GM12891 (cell line): ENCODE data around the gene LILRB5.
A peak's percentile ranks its signal among the peaks of the same experiment; 100 is the strongest.
"Not testable (repeated sequence)": the region's sequence is repeated elsewhere in the genome, so short reads cannot be mapped to it uniquely, and the experiment has no call there.

Experiments used
- DNase-seq: peaks from one replicate; pipeline ENCODE4 v3.0.0; 2011; ENCODE audit warnings: low spot score; ENCODE audit not compliant: insufficient read length
- FAIRE-seq: peaks from 2 replicates; lab custom pipeline; 2011; peaks lifted over from hg19 to GRCh38; lab: Jason Lieb, UNC
- PAX5 ChIP-seq: IDR thresholded peaks from 2 replicates; pipeline ENCODE4 v1.6.1; 2011; ENCODE audit warnings: low read length, moderate library complexity, mild to moderate bottlenecking; ENCODE audit not compliant: insufficient read depth, severe bottlenecking
- POLR2A ChIP-seq: IDR thresholded peaks from 2 replicates; pipeline ENCODE4 v1.6.1; 2011; ENCODE audit warnings: low read depth, low read length, control low read depth
- POLR2AphosphoS5 ChIP-seq: IDR thresholded peaks from 2 replicates; pipeline ENCODE4 v1.6.1; 2011; ENCODE audit warnings: low read depth, low read length, control low read depth
- POU2F2 ChIP-seq: IDR thresholded peaks from 2 replicates; pipeline ENCODE4 v1.6.1; 2011; ENCODE audit warnings: low read depth, mild to moderate bottlenecking, control low read depth, low read length, moderate library complexity
- SPI1 ChIP-seq: IDR thresholded peaks from 2 replicates; pipeline ENCODE4 v1.6.1; 2011; ENCODE audit warnings: low read depth, low read length, control low read depth
- TAF1 ChIP-seq: IDR thresholded peaks from 2 replicates; pipeline ENCODE4 v1.6.1; 2011; ENCODE audit warnings: low read depth, low read length, control low read depth

The LILRB5 gene

DNA sequence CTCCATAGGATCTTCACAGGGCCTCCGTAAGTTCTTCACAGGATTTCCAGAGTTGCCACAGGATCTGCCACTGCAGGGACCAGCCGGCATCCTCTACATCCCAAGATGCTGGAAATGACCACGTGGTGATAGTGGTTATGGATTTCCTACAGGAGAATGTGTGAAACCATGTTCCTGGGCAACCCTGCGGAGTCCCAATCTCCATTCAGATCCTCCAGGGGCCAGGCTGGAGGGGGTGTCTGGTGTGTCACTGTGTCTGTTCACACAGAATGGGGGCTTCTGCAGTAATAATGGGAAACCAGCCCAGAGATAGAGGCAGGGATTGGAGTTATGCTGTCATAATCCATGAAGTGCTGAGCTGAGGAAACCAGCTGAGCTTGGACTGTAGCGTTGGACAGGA lies 23.1 kb downstream of the LILRB5 start:
- DNase-seq: no peak
- TF ChIP-seq POLR2A (no peak), TAF1 (no peak), POU2F2 (no peak), SPI1 (no peak), POLR2AphosphoS5 (no peak), PAX5 (no peak)
- no peak for FAIRE-seq

DNA sequence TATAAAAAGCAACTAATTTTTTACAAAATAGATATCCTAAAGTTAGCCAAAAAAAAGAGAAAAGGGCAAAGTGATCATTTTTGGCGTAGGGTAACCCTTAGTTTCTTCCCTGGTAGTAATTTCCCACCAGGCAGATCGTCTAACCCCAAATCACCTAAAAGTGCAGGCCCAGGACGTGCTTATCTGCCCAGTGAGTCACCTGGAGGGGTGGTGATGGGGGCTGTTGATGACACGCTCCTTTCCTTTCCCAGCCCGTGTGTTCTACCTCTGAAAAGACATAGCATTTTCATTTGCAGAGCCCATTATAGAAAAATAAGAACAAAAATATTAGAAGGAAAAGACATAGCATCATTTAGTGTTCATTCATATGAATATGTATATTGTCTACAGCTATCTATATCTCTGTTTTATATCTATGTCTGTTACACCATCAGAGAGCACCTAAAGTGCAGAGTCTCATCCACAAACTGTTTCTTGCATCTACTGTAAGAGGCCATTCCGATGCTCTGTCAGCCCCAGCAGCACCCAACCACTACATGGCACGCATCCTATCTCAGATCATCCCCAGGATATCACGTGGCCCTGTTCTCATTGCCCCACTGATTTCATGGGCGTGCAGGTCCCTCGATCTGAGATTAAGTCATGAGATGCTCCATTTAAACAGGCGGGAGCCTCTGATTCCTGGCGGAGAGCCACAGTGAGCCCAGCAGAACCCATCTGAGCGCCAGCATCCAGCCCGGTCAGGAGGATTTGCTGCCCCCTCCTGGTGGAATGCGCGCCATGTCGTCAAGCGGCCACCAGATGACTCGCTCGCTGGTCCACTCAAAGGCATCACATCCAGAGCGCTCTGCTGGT lies 25.8 kb downstream of the LILRB5 start:
- FAIRE-seq (peak; percentile 92), DNase-seq (peak; percentile 75)
- TF ChIP-seq POU2F2: no peak
- TF ChIP-seq POLR2A: no peak
- no peak for TF ChIP-seq POLR2AphosphoS5
- TF ChIP-seq SPI1: no peak
- TF ChIP-seq TAF1: no peak
- TF ChIP-seq PAX5: no peak

DNA sequence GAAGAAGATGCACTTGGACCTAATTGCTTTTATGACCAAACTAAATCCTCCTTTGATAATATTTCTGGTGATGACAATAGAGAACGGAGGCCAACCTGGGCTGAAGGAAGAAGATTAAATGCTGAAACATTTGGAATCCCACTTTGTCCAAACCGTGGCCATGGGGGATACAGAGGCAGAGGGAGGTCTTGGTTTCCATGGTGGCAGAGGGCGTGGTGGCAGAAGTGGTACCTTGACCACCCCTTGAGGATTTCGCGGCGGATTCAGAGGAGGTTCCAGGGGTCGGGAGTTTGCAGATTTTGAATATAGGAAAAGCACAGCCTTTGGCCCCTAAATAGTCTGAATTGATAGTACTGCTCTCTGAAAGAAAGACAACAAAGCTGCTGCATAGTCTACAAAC lies 27.0 kb downstream of the LILRB5 start:
- DNase-seq (no peak), FAIRE-seq (no peak)
- TF ChIP-seq PAX5 (no peak), SPI1 (no peak), POLR2AphosphoS5 (no peak), POU2F2 (no peak), TAF1 (no peak), POLR2A (no peak)

DNA sequence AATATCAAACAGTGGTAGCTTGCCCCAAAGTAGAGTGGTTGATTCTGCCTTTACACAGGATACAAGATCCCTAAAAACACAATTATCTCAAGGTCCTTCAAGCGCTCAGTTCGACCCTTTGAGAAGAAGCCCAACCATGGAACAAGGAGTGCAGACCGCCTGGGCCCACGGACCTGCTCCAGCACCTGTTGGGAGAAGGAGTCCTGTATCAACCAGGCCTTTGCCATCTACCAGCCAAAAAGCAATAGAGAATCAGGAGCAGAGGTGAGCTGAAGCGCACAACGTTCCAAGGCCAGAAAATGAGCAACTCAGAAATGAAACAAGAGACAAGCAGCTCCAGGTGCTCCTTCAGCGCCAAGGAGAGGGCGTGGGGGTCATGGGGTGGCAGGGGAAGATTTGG lies 27.9 kb downstream of the LILRB5 start:
- no peak for DNase-seq
- TF ChIP-seq POU2F2: no peak
- no peak for TF ChIP-seq POLR2A
- no peak for TF ChIP-seq PAX5
- no peak for TF ChIP-seq SPI1
- no peak for TF ChIP-seq POLR2AphosphoS5
- TF ChIP-seq TAF1: no peak
- no peak for FAIRE-seq

DNA sequence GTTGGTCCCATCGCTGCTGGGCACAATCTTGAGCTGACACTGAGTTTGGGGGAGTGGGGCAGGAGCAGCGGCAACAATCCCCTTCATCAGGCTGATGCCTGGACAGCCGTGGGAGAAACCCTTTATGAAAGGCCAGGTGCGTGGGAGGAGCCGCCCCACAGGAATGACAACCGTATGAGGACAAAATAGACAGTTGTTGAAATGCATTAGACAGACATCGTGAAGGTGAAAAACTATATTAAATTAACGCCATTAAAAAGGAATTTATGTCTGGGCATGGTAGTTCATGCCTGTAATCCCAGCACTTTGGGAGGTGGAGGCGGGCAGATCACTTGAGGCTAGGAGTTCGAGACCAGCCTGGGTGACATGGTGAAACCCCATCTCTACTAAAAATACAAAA lies 32.5 kb downstream of the LILRB5 start:
- FAIRE-seq, DNase-seq: not testable (repeated sequence)

DNA sequence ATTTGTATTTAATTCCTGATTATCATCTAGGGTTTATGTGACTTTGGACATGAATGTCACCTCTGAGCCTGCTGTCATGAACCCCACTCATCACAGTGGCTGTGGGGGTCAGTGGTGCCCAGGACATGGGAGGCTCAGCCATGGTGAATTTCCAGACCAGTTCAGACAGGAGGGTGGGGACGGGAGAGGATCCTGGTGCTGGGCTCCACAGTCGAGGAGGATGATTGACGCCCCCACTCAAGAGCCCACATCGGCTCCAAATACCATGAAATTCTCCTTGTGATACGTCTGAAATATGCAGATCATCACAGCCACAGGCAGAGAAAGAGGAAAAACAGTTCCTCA lies 33.2 kb downstream of the LILRB5 start:
- DNase-seq, FAIRE-seq: not testable (repeated sequence)

DNA sequence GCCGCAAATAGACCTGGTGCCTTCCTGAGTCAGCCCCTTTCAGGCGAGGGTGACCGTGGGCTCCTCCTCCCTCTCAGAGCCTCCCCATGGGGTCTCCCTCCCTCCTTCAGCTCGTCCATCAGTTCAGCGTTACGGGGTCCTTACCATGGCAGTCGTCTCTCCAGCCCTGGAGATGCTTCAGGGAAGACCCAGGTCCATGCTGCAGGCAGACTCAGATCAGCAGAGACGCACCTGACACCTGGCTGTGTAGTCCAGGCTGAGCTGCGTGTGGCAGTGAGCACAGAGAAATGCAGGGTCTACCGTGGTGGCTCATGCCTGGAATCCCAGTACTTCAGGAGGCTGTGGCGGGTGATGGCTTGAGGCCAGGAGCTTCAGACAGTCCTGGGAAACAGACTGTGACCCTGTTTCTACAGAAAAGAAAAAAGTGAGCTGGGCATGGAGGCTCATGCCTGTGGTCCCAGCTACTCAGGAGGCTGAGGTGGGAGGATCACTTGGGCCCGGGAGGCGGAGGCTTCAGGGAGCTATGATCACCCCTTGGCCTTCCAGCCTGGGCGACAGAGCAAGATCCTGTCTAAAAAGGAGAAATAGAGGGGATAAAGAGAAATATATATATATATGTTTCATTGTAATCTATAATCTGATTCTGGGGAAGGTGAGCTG lies 33.7 kb downstream of the LILRB5 start:
- not testable (repeated sequence) for FAIRE-seq, DNase-seq

DNA sequence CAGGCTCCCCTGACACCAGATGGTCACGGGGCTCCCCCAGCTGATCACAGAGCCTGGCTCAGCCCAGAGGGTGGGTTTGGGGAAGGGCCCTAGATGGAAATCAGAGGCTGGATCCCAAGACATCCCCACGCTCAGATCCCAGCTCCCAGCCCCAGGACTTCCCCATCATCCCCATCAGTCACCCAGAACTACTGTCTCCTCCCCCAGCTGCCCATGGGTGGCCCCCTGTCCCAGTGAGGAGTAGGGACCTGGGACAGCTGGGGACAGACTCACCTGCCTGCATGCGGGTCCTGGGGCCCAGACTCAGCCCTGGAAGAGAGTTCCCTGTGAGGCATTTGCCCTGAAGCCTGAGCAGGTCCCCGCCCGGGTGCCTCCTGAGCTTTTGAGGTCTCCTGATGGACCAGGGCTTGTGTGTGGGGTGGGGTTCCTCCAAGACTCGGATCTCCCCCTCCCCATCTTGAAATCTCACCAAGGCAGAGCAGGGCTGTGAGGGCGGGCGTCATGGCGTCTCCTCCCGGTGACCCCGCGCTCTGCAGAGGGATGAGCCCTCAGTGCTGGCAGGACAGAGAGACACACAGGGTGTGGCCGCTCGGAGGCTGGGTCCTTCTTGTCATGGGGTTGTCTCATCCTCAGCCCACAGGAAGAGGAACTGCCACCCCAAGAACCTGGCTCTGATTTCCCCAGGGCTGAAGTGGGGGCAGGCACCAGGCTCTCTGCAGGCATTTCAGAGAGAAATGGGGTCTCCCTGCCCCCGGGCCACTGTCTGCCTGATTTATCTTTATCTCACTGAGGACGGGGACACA lies 34.4 kb downstream of the LILRB5 start, which contains the start of gene LILRB3:
Gene LILRB3, minus strand, starts transcription at position 534 of the 803 bp plus-strand sequence. Its CDS starts 31 bp downstream, at position 503.
- FAIRE-seq, DNase-seq: not testable (repeated sequence)

DNA sequence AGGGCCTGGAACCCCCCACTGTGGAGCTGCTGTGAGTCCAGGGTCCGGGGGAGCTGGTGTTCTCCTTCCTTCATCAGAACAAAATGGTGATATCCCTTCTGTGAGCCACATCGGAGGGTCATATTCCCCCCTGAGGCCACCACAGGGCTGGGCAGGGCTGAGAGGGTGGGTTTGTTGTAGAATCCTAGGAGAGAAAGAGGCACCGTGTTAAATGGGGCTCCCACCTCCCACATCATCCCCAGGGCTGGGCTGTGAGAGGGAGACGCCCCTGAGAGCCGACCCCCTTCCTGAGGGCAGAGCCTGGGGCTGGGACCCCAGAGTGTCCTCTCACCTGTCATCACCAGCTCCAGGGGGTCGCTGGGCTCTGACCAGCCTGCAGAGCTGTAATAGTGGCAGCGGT lies 35.1 kb downstream of the LILRB5 start:
- FAIRE-seq, DNase-seq: not testable (repeated sequence)

DNA sequence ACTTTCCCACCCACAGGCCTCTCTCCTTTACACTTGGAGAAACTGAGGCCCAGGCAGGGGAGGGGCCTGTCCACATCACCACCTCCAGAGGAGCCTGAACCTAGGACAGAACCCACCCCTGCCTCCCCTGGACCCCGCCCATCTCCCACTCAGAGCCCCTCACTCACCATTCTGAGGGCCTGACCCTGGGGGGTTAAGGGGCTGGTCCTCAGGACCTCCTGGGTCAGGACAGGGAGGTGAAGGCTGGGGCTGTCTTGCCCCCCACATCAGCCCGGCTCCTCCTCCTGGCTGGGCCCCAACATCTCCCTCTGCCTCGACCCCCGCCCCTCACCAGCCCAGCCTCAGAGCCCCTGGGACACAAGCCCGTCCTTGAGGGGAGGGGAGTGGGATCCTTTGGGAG lies 37.4 kb downstream of the LILRB5 start:
- DNase-seq, FAIRE-seq: not testable (repeated sequence)
